SU-DHL-6 (cell line): ENCODE results near the gene TDG.

Source experiments
- H2AFZ ChIP-seq: fragments of 200-600 bp; sonication (generic); 2 replicates; pipeline ENCODE4 v1.6.1; 2014; ENCODE audit warnings: low read depth, mild to moderate bottlenecking, moderate library complexity, mixed read lengths, antibody characterized with exemption, low read length; ENCODE audit not compliant: severe bottlenecking
- H3F3A ChIP-seq: fragments of 200-600 bp; shearing (Covaris generic); 2 replicates; pipeline ENCODE4 v1.6.0; 2016; ENCODE audit warnings: antibody characterized with exemption, mild to moderate bottlenecking; ENCODE audit not compliant: insufficient read depth
- H3K27ac ChIP-seq: fragments of 200-600 bp; sonication (generic); 2 replicates; pipeline ENCODE4 v1.5.1; 2016; ENCODE audit warnings: low read depth, mild to moderate bottlenecking, low read length, moderate library complexity, mixed read lengths
- H3K27me3 ChIP-seq: fragments of 200-600 bp; sonication (generic), shearing (Covaris generic); 2 replicates; pipeline ENCODE4 v1.6.0; 2014; ENCODE audit warnings: mild to moderate bottlenecking, low read length
- H3K36me3 ChIP-seq: fragments of 200-600 bp; sonication (generic); 2 replicates; pipeline ENCODE4 v1.6.1; 2014; ENCODE audit warnings: mild to moderate bottlenecking, low read length, mixed read lengths
- H3K4me2 ChIP-seq: fragments of 300-600, 200-600 bp; shearing (Covaris generic), sonication (generic); 2 replicates; pipeline ENCODE4 v1.6.0; 2014; ENCODE audit warnings: low read length, low read depth, mild to moderate bottlenecking; ENCODE audit not compliant: poor library complexity, severe bottlenecking
- H3K4me3 ChIP-seq: fragments of 200-600 bp; sonication (generic); 2 replicates; pipeline ENCODE4 v1.5.1; 2014; ENCODE audit warnings: antibody characterized with exemption, low read length, mild to moderate bottlenecking, mixed read lengths; ENCODE audit not compliant: insufficient read depth, poor library complexity, severe bottlenecking
- H3K79me2 ChIP-seq: fragments of 200-600 bp; sonication (generic); 2 replicates; pipeline ENCODE4 v1.6.1; 2014; ENCODE audit warnings: mild to moderate bottlenecking, low read length, moderate library complexity; ENCODE audit not compliant: insufficient read depth
- H3K9ac ChIP-seq: fragments of 200-600 bp; sonication (generic); 2 replicates; pipeline ENCODE4 v1.7.0; 2014; ENCODE audit warnings: mild to moderate bottlenecking, low read length
- H3K9me2 ChIP-seq: fragments of 200-600 bp; sonication (generic); replicated peaks from 2 replicates; pipeline ENCODE4 v1.6.1; 2014; ENCODE audit warnings: low read length; ENCODE audit not compliant: insufficient read depth
- H3K9me3 ChIP-seq: fragments of 200-600 bp; sonication (generic); 2 replicates; pipeline ENCODE4 v1.6.1; 2014; ENCODE audit warnings: low read length, mixed read lengths; ENCODE audit not compliant: insufficient read depth
- H4K20me1 ChIP-seq: fragments of 200-600 bp; sonication (generic); 2 replicates; pipeline ENCODE4 v1.6.1; 2014; ENCODE audit warnings: low read depth, mild to moderate bottlenecking, antibody characterized with exemption, low read length, moderate library complexity, mixed read lengths
- CTCF ChIP-seq: fragments of 200-600 bp; sonication (generic); IDR thresholded peaks from one replicate; pipeline ENCODE4 v1.5.1; 2017; ENCODE audit warnings: antibody characterized with exemption, mild to moderate bottlenecking, low read length, moderate library complexity; ENCODE audit not compliant: insufficient read depth, poor library complexity, severe bottlenecking
- EZH2phosphoT487 ChIP-seq: fragments of 200-600 bp; sonication (generic), shearing (Covaris generic); conservative IDR thresholded peaks from 2 replicates; pipeline ENCODE4 v1.6.1; 2018; ENCODE audit warnings: mild to moderate bottlenecking, antibody characterized with exemption, low read length, moderate library complexity, mixed read lengths

Gene TDG

GRCh38 chr12:104022786-104023185, 57.1 kb downstream of the TDG start:
- H3K27me3 ChIP-seq: no peaks in the 10 kb centered on the region
- H3K36me3 ChIP-seq: no peaks in the 10 kb centered on the region
- H3K9me3 ChIP-seq: no peaks in the 10 kb centered on the region
- H3F3A ChIP-seq: no peaks in the 10 kb centered on the region
- H3K27ac ChIP-seq: no peak overlapping the region
- H3K9ac ChIP-seq: no peak overlapping the region
- H4K20me1 ChIP-seq: no peaks in the 10 kb centered on the region
- no peaks in the 10 kb centered on the region for H3K79me2 ChIP-seq
- no peak overlapping the region for H3K4me2 ChIP-seq
- no peaks in the 10 kb centered on the region for H3K9me2 ChIP-seq
- H3K4me3 ChIP-seq: no peak overlapping the region
- H2AFZ ChIP-seq: no peak overlapping the region
- TF ChIP-seq EZH2phosphoT487 (no peak), CTCF (no peak)

- Histone ChIP-seq H3K9me3 (no peaks in the 10 kb centered on the region), H3F3A (no peaks in the 10 kb centered on the region), H3K4me2 (no peak overlapping the region), H3K9me2 (no peaks in the 10 kb centered on the region), H3K27me3 (no peaks in the 10 kb centered on the region), H2AFZ (no peak overlapping the region), H3K9ac (no peak overlapping the region), H3K27ac (no peak overlapping the region), H3K36me3 (no peaks in the 10 kb centered on the region), H3K79me2 (no peaks in the 10 kb centered on the region), H3K4me3 (no peak overlapping the region), H4K20me1 (no peaks in the 10 kb centered on the region)
- TF ChIP-seq EZH2phosphoT487 (no peak), CTCF (no peak)
Measured at GRCh38 chr12:104023710-104024109, 58.0 kb downstream of the TDG start.

- Histone ChIP-seq H3K27me3 (no peaks in the 10 kb centered on the region), H3K4me3 (no peak overlapping the region), H2AFZ (no peak overlapping the region), H3K36me3 (no peaks in the 10 kb centered on the region), H3K9ac (no peak overlapping the region), H3K9me2 (no peaks in the 10 kb centered on the region), H3K4me2 (no peak overlapping the region), H4K20me1 (no peaks in the 10 kb centered on the region), H3K9me3 (no peaks in the 10 kb centered on the region), H3K27ac (no peak overlapping the region), H3K79me2 (no peaks in the 10 kb centered on the region), H3F3A (no peaks in the 10 kb centered on the region)
- no peak for TF ChIP-seq EZH2phosphoT487
- no peak for TF ChIP-seq CTCF
Measured at GRCh38 chr12:104024348-104024747, 58.7 kb downstream of the TDG start.
